ENCODE data around the gene SLC1A3. TPM values are rescaled to one million over a fixed set of nuclear protein-coding genes. Genes with fewer than 3 reads are reported as not detected.

SLC1A3 gene
- total RNA-seq, 1 donor from 2014 or later: 14.5 TPM

- peaks cover 17% of the 10 kb centered on the region for H3K27me3 Mint-ChIP-seq
- no peaks in the 10 kb centered on the region for H3K9me3 Mint-ChIP-seq (ENCODE audit: low read depth)
- peaks cover 9% of the 10 kb centered on the region for H3K4me1 Mint-ChIP-seq (ENCODE audit: low read depth)
- no peak overlapping the region for H3K4me3 Mint-ChIP-seq (ENCODE audit: low read depth)
- H3K36me3 Mint-ChIP-seq (ENCODE audit: insufficient read depth): no peaks in the 10 kb centered on the region
- H3K27ac Mint-ChIP-seq: no peak overlapping the region
- TF ChIP-seq CTCF (IDR thresholded peaks at IDR 0.05; ENCODE audit: unreplicated experiment): no peak
- DNase-seq (ENCODE audit: low spot score, unreplicated experiment): no peak
Observed at GRCh38 chr5:36701085-36701698, 94.8 kb downstream of the SLC1A3 start.

DNA sequence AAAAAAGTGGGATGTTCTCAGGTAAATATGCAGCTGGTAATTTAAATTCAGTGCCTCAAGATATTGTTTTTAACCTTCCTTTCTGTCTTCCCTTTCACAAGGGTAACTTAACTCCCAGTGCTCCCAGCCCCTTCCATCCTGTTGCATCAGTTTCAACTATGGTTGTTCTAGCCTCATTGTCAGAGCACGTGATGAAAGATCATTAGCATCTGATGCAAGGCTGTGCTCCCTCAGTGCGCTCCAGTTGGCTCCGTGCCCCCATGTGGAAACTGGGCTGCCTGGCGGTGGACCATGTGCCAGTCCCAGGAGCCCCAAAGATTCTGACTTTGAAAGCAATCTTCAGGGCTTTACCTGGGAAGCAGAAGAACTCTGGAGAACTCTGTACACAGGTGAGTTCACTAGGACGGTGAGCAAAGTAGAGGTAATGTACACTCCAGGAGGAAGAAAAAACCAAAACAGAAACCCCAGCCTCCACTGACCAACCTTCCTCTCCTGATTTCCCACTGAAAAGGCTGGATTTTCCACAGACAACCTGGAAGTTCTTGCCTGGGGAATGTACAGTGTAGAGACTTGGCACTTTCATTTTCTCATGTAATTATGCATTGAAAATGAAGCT, 96.9 kb downstream of the SLC1A3 start:
- no peak overlapping the region for H3K27ac Mint-ChIP-seq
- no peak for DNase-seq (ENCODE audit: low spot score, unreplicated experiment)

DNA sequence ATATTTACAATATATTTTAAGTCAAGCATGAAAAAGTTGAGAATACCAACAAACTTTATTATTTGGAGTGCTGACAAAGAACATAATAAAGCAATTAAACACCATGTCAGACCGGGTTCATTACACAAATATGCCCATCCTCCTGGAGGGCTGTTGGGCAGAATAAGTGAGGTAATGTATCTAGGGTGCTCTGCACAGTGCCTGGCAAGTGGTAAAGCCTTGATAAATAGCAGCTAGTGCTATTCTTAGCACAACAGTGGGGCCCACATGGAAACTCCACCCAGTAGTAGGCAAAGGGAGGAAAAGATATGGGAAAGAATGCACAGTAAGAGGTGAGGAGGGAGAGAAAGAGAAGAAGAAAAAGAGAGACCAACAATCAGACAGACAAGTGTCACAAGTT, 97.7 kb downstream of the SLC1A3 start:
- DNase-seq (ENCODE audit: low spot score, unreplicated experiment): no peak
- H3K27me3 Mint-ChIP-seq: peaks cover 13% of the 10 kb centered on the region
- H3K9me3 Mint-ChIP-seq (ENCODE audit: low read depth): peaks cover 7% of the 10 kb centered on the region
- no peak overlapping the region for H3K27ac Mint-ChIP-seq
- no peaks in the 10 kb centered on the region for H3K36me3 Mint-ChIP-seq (ENCODE audit: insufficient read depth)
- H3K4me1 Mint-ChIP-seq (ENCODE audit: low read depth): peaks cover 9% of the 10 kb centered on the region
- no peak for TF ChIP-seq CTCF (IDR thresholded peaks at IDR 0.05; ENCODE audit: unreplicated experiment)
- no peak overlapping the region for H3K4me3 Mint-ChIP-seq (ENCODE audit: low read depth)

More for the DNA sequence above, 96.9 kb downstream of the SLC1A3 start:
- no peak overlapping the region for H3K4me3 Mint-ChIP-seq (ENCODE audit: low read depth)
- peaks cover 4% of the 10 kb centered on the region for H3K9me3 Mint-ChIP-seq (ENCODE audit: low read depth)
- no peak for TF ChIP-seq CTCF (IDR thresholded peaks at IDR 0.05; ENCODE audit: unreplicated experiment)
- H3K4me1 Mint-ChIP-seq (ENCODE audit: low read depth): peaks cover 9% of the 10 kb centered on the region
- H3K36me3 Mint-ChIP-seq (ENCODE audit: insufficient read depth): no peaks in the 10 kb centered on the region
- peaks cover 13% of the 10 kb centered on the region for H3K27me3 Mint-ChIP-seq

DNA sequence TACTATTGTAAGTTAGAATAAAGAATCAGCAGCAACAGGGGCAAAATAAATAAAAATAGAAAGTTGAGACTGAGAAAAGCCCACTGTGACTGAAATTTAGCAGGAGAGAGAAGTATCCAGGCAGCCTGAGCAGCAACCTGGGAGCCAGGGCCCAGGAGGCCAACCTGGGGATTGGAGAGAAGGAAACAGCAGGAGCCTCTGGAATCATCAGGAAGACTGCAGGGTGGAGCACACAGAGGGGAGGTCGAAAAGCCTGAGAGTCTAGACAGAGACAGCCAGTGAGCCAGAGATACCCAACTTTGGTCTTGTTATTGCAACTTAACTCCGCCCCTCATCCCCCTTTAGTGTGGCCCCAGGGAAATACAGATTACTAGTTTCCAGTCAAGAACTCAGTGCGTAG, 98.6 kb downstream of the SLC1A3 start:
- no peak overlapping the region for H3K27ac Mint-ChIP-seq
- H3K27me3 Mint-ChIP-seq: peaks cover 11% of the 10 kb centered on the region
- no peak for TF ChIP-seq CTCF (IDR thresholded peaks at IDR 0.05; ENCODE audit: unreplicated experiment)
- no peaks in the 10 kb centered on the region for H3K36me3 Mint-ChIP-seq (ENCODE audit: insufficient read depth)
- peaks cover 9% of the 10 kb centered on the region for H3K4me1 Mint-ChIP-seq (ENCODE audit: low read depth)
- H3K9me3 Mint-ChIP-seq (ENCODE audit: low read depth): peaks cover 8% of the 10 kb centered on the region
- DNase-seq (ENCODE audit: low spot score, unreplicated experiment): no peak
- H3K4me3 Mint-ChIP-seq (ENCODE audit: low read depth): no peak overlapping the region

GRCh38 chr5:36706662-36707061, 100.3 kb downstream of the SLC1A3 start:
- H3K27ac Mint-ChIP-seq: no peak overlapping the region
- no peak overlapping the region for H3K4me3 Mint-ChIP-seq (ENCODE audit: low read depth)
- H3K4me1 Mint-ChIP-seq (ENCODE audit: low read depth): peaks cover 5% of the 10 kb centered on the region
- DNase-seq (ENCODE audit: low spot score, unreplicated experiment): no peak
- H3K27me3 Mint-ChIP-seq: peaks cover 8% of the 10 kb centered on the region
- no peaks in the 10 kb centered on the region for H3K36me3 Mint-ChIP-seq (ENCODE audit: insufficient read depth)
- no peak for TF ChIP-seq CTCF (IDR thresholded peaks at IDR 0.05; ENCODE audit: unreplicated experiment)
- peaks cover 8% of the 10 kb centered on the region for H3K9me3 Mint-ChIP-seq (ENCODE audit: low read depth)
